Iris pigment epithelial cell (primary cell): ENCODE data around the gene RABGAP1.

Source experiments
- DNase-seq: peaks from one replicate; pipeline ENCODE4 v3.0.0-alpha.2; 2011; ENCODE audit warnings: low read depth

RABGAP1 gene

GRCh38 chr9:123008909-123009308 lies 68.1 kb downstream of the RABGAP1 start:
- no peak for DNase-seq

- no peak for DNase-seq
These were observed 70.6 kb downstream of the RABGAP1 start for GRCh38 chr9:123011380-123011779.

- DNase-seq = peak; percentile 78
These were observed 71.2 kb downstream of the RABGAP1 start for GRCh38 chr9:123011878-123012528.

GRCh38 chr9:123016631-123017030 lies 75.8 kb downstream of the RABGAP1 start:
- DNase-seq = no peak

GRCh38 chr9:123020796-123021195 lies 80.0 kb downstream of the RABGAP1 start:
- DNase-seq = peak; percentile 8

GRCh38 chr9:123026425-123026824 lies 85.6 kb downstream of the RABGAP1 start:
- DNase-seq = no peak

- DNase-seq = no peak
These were observed 86.7 kb downstream of the RABGAP1 start for GRCh38 chr9:123027517-123027916.

- DNase-seq = no peak
These were observed 87.3 kb downstream of the RABGAP1 start for GRCh38 chr9:123028136-123028535.

GRCh38 chr9:123028973-123029372 lies 88.2 kb downstream of the RABGAP1 start:
- no peak for DNase-seq

GRCh38 chr9:123031963-123032362 lies 91.1 kb downstream of the RABGAP1 start:
- peak; percentile 65 for DNase-seq

- DNase-seq = no peak
These were observed 92.5 kb downstream of the RABGAP1 start, which contains the start of gene GPR21 for GRCh38 chr9:123033352-123033751. Gene GPR21 (plus strand): TSS chr9:123033667. CDS start chr9:123034567, 900 bp downstream.

GRCh38 chr9:123033864-123034601 lies 93.2 kb downstream of the RABGAP1 start:
- no peak for DNase-seq

- DNase-seq = no peak
These were observed 94.2 kb downstream of the RABGAP1 start for GRCh38 chr9:123034881-123035510.

GRCh38 chr9:123035791-123036190 lies 95.0 kb downstream of the RABGAP1 start:
- no peak for DNase-seq

GRCh38 chr9:123036893-123037545 lies 96.2 kb downstream of the RABGAP1 start:
- DNase-seq = peak; percentile 32

- no peak for DNase-seq
These were observed 98.9 kb downstream of the RABGAP1 start for GRCh38 chr9:123039617-123040219.

- no peak for DNase-seq
These were observed 100.0 kb downstream of the RABGAP1 start for GRCh38 chr9:123040801-123041200.

- no peak for DNase-seq
These were observed 100.7 kb downstream of the RABGAP1 start for GRCh38 chr9:123041489-123041888.

- DNase-seq = no peak
These were observed 102.5 kb downstream of the RABGAP1 start for GRCh38 chr9:123043081-123043939.

- peak; percentile 71 for DNase-seq
These were observed 103.8 kb downstream of the RABGAP1 start for GRCh38 chr9:123044586-123044985.
